HepG2 (cell line): ENCODE results near the gene NUDT9. TPM values are rescaled to one million over a fixed set of nuclear protein-coding genes. Genes with fewer than 3 reads are reported as not detected.
A peak's percentile ranks its signal among the peaks of the same experiment; 100 is the strongest.

Experiments
- ATAC-seq: fragments of 200-7000 bp; cut with Tn5 transposase; 3 replicates; pipeline ENCODE4 v1.9.1; 2020; ENCODE audit warnings: mild to moderate bottlenecking, moderate library complexity
- BruUV-seq: library from RNA; stranded (reverse); fragments of 400-500 nt; replicated peaks from 2 replicates; lab custom pipeline; 2021; lab: Mats Ljungman, UMichigan
- CTCF ChIA-PET: fragments of 300-600 bp; formaldehyde crosslinking; extraction: SDS; loops from one replicate; lab custom pipeline; 2021; ENCODE audit warnings: low total read pairs, inconsistent platforms, low intra/inter-chr PET ratio; lab: Yijun Ruan, JAX
- POLR2A ChIA-PET: fragments of 350-600 bp; sonication (Branson Sonifier 250); formaldehyde crosslinking; loops from one replicate; lab custom pipeline; 2020; ENCODE audit warnings: antibody characterized with exemption, inconsistent platforms; lab: Yijun Ruan, JAX
- DNase-seq: peaks from one replicate; pipeline ENCODE4 v3.0.0-alpha.2; 2015; ENCODE audit warnings: low spot score
- FAIRE-seq: peaks from 3 replicates; lab custom pipeline; 2011; peaks lifted over from hg19 to GRCh38; lab: Jason Lieb, UNC
- H2AFZ ChIP-seq: one replicate; pipeline ENCODE4 v1.6.1; 2011; ENCODE audit warnings: low read length, inconsistent platforms
- H3K27ac ChIP-seq: fragments of 300-600 bp; 3 replicates; pipeline ENCODE4 v1.8.0; 2011; ENCODE audit warnings: mixed run types, mild to moderate bottlenecking, mixed read lengths, low read length, inconsistent platforms; ENCODE audit not compliant: insufficient read depth; ENCODE audit errors: extremely low read length
- H3K27me3 ChIP-seq, 2 experiments: fragments of 200-600 bp in 1 of 2; 2 replicates in 1 of 2; 3 replicates in 1 of 2; pipeline versions ENCODE4 v1.6.0 to v1.8.0; 2011; ENCODE audit warnings: low read length in 2 of 2, mild to moderate bottlenecking in 2 of 2, moderate library complexity in 2 of 2, inconsistent platforms in 1 of 2; ENCODE audit not compliant: insufficient read depth in 2 of 2, control insufficient read depth in 1 of 2
- H3K36me3 ChIP-seq, 2 experiments: fragments of 200-600 bp in 1 of 2; replicated peaks in 1 of 2; 2 replicates in 1 of 2; 3 replicates in 1 of 2; pipeline versions ENCODE4 v1.5.1 to v1.8.0; 2011; ENCODE audit warnings: low read length in 2 of 2, inconsistent platforms in 1 of 2; ENCODE audit not compliant: insufficient read depth in 2 of 2, control insufficient read depth in 1 of 2
- H3K4me1 ChIP-seq: 2 replicates; pipeline ENCODE4 v1.5.1; 2012; ENCODE audit warnings: low read length, inconsistent platforms; ENCODE audit not compliant: insufficient read depth
- H3K4me2 ChIP-seq: 2 replicates; pipeline ENCODE4 v1.6.0; 2011; ENCODE audit warnings: low read depth, low read length, inconsistent platforms
- H3K4me3 ChIP-seq, 3 experiments: fragments of 200-600 bp in 1 of 3; sonication (generic), shearing (Covaris generic) in 1 of 3; replicated peaks in 1 of 3; 2 replicates each; pipeline ENCODE4 v1.5.1; 2011 to 2016; ENCODE audit warnings: low read length in 3 of 3, inconsistent platforms in 2 of 3, low read depth in 2 of 3, mild to moderate bottlenecking in 2 of 3, control low read depth in 1 of 3, mixed read lengths in 1 of 3; ENCODE audit not compliant: insufficient read depth in 1 of 3
- H3K79me2 ChIP-seq: one replicate; pipeline ENCODE4 v1.6.1; 2011; ENCODE audit warnings: low read length, inconsistent platforms; ENCODE audit not compliant: insufficient read depth
- H3K9ac ChIP-seq: 2 replicates; pipeline ENCODE4 v1.6.0; 2011; ENCODE audit warnings: mild to moderate bottlenecking, low read depth, low read length, inconsistent platforms; ENCODE audit not compliant: insufficient read depth
- H3K9me3 ChIP-seq: 2 replicates; pipeline ENCODE4 v1.5.1; 2012; ENCODE audit warnings: mild to moderate bottlenecking, low read length
- H4K20me1 ChIP-seq: 2 replicates; pipeline ENCODE4 v1.6.0; 2011; ENCODE audit warnings: inconsistent platforms, mild to moderate bottlenecking, low read length, moderate library complexity; ENCODE audit not compliant: insufficient read depth
- CENPX ChIP-seq: sonication (generic); formaldehyde crosslinking; IDR thresholded peaks from 2 replicates; pipeline ENCODE4 v1.9.0; 2021; ENCODE audit warnings: mild to moderate bottlenecking, missing genetic modification reagents, moderate library complexity
- HMG20B ChIP-seq: conservative IDR thresholded peaks from 2 replicates; pipeline ENCODE4 v1.6.1; 2016; ENCODE audit warnings: missing genetic modification reagents, missing compliant biosample characterization
- HOXA5 ChIP-seq: sonication (generic); formaldehyde crosslinking; IDR thresholded peaks from 2 replicates; pipeline ENCODE4 v1.4.0; 2020; ENCODE audit warnings: missing genetic modification reagents
- PHF8 ChIP-seq: sonication (generic); formaldehyde crosslinking; IDR thresholded peaks from 2 replicates; pipeline ENCODE4 v1.5.0; 2020; ENCODE audit warnings: missing genetic modification reagents
- SNAI1 ChIP-seq: sonication (generic); formaldehyde crosslinking; IDR thresholded peaks from 2 replicates; pipeline ENCODE4 v1.5.0; 2020; ENCODE audit warnings: mild to moderate bottlenecking, missing genetic modification reagents, borderline replicate concordance
- SOX13 ChIP-seq, 3 experiments: fragments of 450-650 bp in 1 of 3; sonication (generic) in 1 of 3; formaldehyde crosslinking in 1 of 3; IDR thresholded peaks in 2 of 3; conservative IDR thresholded peaks in 1 of 3; 2 replicates each; pipeline versions ENCODE4 v1.5.0 to v1.6.1; 2016 to 2020; ENCODE audit warnings: antibody characterized with exemption in 1 of 3, mild to moderate bottlenecking in 1 of 3, missing compliant biosample characterization in 1 of 3, missing genetic modification reagents in 1 of 3, moderate library complexity in 1 of 3
- SP2 ChIP-seq: sonication (generic); formaldehyde crosslinking; IDR thresholded peaks from 2 replicates; pipeline ENCODE4 v1.5.1; 2020; ENCODE audit warnings: mild to moderate bottlenecking, missing genetic modification reagents
- SRY ChIP-seq: sonication (generic); formaldehyde crosslinking; IDR thresholded peaks from 2 replicates; pipeline ENCODE4 v1.8.0; 2022; ENCODE audit warnings: mild to moderate bottlenecking, missing genetic modification reagents
- TBX2 ChIP-seq: sonication (generic); formaldehyde crosslinking; IDR thresholded peaks from 2 replicates; pipeline ENCODE4 v1.5.0; 2020; ENCODE audit warnings: missing genetic modification reagents, mild to moderate bottlenecking, borderline replicate concordance
- ZBTB7B ChIP-seq: sonication (generic); formaldehyde crosslinking; IDR thresholded peaks from 2 replicates; pipeline ENCODE4 v1.4.0; 2020; ENCODE audit warnings: missing genetic modification reagents
- ZNF136 ChIP-seq: sonication (generic); formaldehyde crosslinking; IDR thresholded peaks from 2 replicates; pipeline ENCODE4 v1.8.1; 2022; ENCODE audit warnings: low read depth, mild to moderate bottlenecking, moderate library complexity, missing genetic modification reagents
- WGBS: methylation state at CpG from one replicate; pipeline ENCODE4 v1.1.6; 2017; ENCODE audit warnings: low lambda C conversion rate; 5-methylcytosine and 5-hydroxymethylcytosine counted together
- in situ Hi-C: cut with HindIII; loops from 2 replicates; pipeline ENCODE4 v1.10.0; 2017; ENCODE audit warnings: low pct_unique_long_range_greater_than_20kb; ENCODE audit not compliant: extremely low pct_ligation_motif_present
- intact Hi-C: fragments of 100-400 bp; cut with micrococcal nuclease; formaldehyde crosslinking; loops from one replicate; pipeline ENCODE4 v1.10.0; 2022; ENCODE audit not compliant: unreplicated experiment
- polyA plus RNA-seq, 8 experiments: library from polyadenylated mRNA; depleted of rRNA in 3 of 8; stranded (reverse) in 7 of 8; unstranded in 1 of 8; fragments of >200 nt; fragmentation: Illumina TruSeq in 4 of 8; extraction: Trizol in 4 of 8; gene quantifications; 2 replicates each; pipeline versions ENCODE4 v1.2.1 to v1.2.3, GENCODE V29; 2011 to 2016; ENCODE audit warnings: low read depth in 4 of 8, missing spikeins in 1 of 8, mixed read lengths in 1 of 8; ENCODE audit not compliant: insufficient read depth in 1 of 8
- total RNA-seq, 5 experiments: library from RNA; depleted of rRNA; stranded (reverse); fragments of >200 nt; fragmentation: Illumina TruSeq; extraction: Trizol; gene quantifications; 2 replicates each; pipeline ENCODE4 v1.2.3, GENCODE V29; 2016; ENCODE audit warnings: low read depth in 1 of 5
- TF ChIP-seq, protein P1 (sequence below): sonication (generic); formaldehyde crosslinking; IDR thresholded peaks from 2 replicates; pipeline ENCODE4 v1.5.1; 2020; ENCODE audit warnings: mild to moderate bottlenecking, missing genetic modification reagents
- TF ChIP-seq, protein P2 (sequence below): sonication (generic); formaldehyde crosslinking; IDR thresholded peaks from 2 replicates; pipeline ENCODE4 v1.4.0; 2020; ENCODE audit warnings: missing genetic modification reagents, mild to moderate bottlenecking, borderline replicate concordance
- TF ChIP-seq, protein P3 (sequence below): sonication (generic); formaldehyde crosslinking; conservative IDR thresholded peaks from 2 replicates; pipeline ENCODE4 v1.4.0; 2020; ENCODE audit warnings: missing genetic modification reagents
- TF ChIP-seq, protein P4 (sequence below): sonication (generic); formaldehyde crosslinking; IDR thresholded peaks from 2 replicates; pipeline ENCODE4 v1.4.0; 2020; ENCODE audit warnings: missing genetic modification reagents

NUDT9 gene
- total and polyA plus RNA-seq, 2 of the 13 experiments (the other 11 are each of a cell fraction or from before 2014, with no cell fraction given), result 10.4 to 12.3 TPM

DNA sequence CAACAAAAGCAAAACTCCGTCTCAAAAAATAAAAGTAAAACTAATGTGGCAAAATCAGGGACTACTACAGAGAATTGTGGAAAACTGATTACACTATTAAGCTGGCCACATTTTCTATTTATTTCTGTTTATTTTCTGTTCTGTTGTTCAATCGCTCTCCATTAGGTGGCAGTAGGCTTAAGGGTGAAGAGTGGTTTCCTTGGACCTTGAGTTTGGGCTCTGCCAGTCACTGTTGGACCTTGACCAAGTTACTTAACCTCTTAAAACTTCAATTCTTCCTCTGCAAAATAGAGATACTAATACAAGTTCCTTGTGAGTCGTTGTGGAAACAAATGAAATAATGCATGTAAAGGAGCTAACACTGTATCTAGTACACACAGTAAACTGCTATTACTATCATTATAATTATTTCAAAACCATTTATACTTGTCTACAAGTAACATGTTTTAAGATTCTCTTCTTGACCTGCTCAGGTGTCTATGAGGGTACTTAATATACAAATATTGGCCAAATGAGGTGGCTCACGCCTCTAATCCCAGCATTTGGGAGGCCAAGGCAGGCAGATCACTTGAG, 46.6 kb upstream of the NUDT9 start:
- Histone ChIP-seq H3K27me3 (no peaks in the 10 kb centered on the region), H3K9me3 (no peaks in the 10 kb centered on the region), H4K20me1 (peaks cover 18% of the 10 kb centered on the region; the same call in 1 of the 2 replicates), H3K79me2 (peaks cover 8% of the 10 kb centered on the region), H3K27ac (no peak overlapping the region), H3K4me2 (no peak overlapping the region), H3K4me1 (peaks cover 15% of the 10 kb centered on the region), H3K9ac (no peak overlapping the region), H2AFZ (no peak overlapping the region), H3K36me3 (peaks cover 15 to 51% of the 10 kb centered on the region in 2 experiments), H3K4me3 (no peak overlapping the region)
- peak; percentile 61 for DNase-seq
- peak; percentile 87 for FAIRE-seq
- 49% methylated on average over 4 of the region's 4 CpGs for WGBS
- POLR2A ChIA-PET, result interaction anchor here (1.1 to 3.1 kb wide), 3 partner anchors 12 to 47 kb away, joined by 4 to 13 read pairs (median 5); partner anchors contain the start of genes HSD17B11 and NUDT9
- in situ Hi-C loops (loop anchor here (10.0 kb wide), 1 partner anchor 89 kb away; no protein-coding TSS in a partner anchor), intact Hi-C loops (loop anchor here (1.0 to 10.0 kb wide), 3 partner anchors 49 to 89 kb away; partner anchors contain the start of gene NUDT9)
- CTCF ChIA-PET, result interaction anchor here (1.6 to 4.2 kb wide), 2 partner anchors 76 to 89 kb away, joined by 7 to 56 read pairs; no protein-coding TSS in a partner anchor
- peak; percentile 75 for ATAC-seq
- no TSS peak for BruUV-seq
- TF ChIP-seq HMG20B (CRISPR knock-in tag) (no peak), TBX2 (CRISPR knock-in tag) (no peak), HOXA5 (CRISPR knock-in tag) (no peak), SOX13 (IDR thresholded peaks at IDR 0.05) (no peak), SOX13 (CRISPR knock-in tag; conservative IDR thresholded peaks at IDR 0.05 in 1 of 2, IDR thresholded peaks at IDR 0.05 in 1 of 2) (0 out of 4 replicates have a peak, but pooled peaks have one; percentile 16 to 23), ZBTB7B (CRISPR knock-in tag) (no peak), SNAI1 (CRISPR knock-in tag) (no peak), SRY (CRISPR knock-in tag) (no peak), ZNF136 (no peak), PHF8 (no peak), CENPX (no peak), SP2 (CRISPR knock-in tag) (no peak)
- TF ChIP-seq, protein P1, sequence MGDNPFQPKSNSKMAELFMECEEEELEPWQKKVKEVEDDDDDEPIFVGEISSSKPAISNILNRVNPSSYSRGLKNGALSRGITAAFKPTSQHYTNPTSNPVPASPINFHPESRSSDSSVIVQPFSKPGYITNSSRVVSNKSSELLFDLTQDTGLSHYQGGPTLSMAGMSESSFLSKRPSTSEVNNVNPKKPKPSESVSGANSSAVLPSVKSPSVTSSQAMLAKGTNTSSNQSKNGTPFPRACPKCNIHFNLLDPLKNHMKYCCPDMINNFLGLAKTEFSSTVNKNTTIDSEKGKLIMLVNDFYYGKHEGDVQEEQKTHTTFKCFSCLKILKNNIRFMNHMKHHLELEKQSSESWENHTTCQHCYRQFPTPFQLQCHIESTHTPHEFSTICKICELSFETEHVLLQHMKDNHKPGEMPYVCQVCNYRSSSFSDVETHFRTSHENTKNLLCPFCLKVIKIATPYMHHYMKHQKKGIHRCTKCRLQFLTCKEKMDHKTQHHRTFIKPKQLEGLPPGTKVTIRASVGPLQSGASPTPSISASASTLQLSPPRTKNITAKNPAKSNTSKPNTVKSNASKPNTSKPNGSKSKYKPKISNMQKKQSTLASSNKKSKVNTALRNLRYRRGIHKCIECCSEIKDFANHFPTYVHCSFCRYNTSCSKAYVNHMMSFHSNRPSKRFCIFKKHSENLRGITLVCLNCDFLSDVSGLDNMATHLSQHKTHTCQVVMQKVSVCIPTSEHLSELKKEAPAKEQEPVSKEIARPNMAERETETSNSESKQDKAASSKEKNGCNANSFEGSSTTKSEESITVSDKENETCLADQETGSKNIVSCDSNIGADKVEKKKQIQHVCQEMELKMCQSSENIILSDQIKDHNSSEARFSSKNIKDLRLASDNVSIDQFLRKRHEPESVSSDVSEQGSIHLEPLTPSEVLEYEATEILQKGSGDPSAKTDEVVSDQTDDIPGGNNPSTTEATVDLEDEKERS (CRISPR knock-in tag), result no peak
- TF ChIP-seq, protein P2, sequence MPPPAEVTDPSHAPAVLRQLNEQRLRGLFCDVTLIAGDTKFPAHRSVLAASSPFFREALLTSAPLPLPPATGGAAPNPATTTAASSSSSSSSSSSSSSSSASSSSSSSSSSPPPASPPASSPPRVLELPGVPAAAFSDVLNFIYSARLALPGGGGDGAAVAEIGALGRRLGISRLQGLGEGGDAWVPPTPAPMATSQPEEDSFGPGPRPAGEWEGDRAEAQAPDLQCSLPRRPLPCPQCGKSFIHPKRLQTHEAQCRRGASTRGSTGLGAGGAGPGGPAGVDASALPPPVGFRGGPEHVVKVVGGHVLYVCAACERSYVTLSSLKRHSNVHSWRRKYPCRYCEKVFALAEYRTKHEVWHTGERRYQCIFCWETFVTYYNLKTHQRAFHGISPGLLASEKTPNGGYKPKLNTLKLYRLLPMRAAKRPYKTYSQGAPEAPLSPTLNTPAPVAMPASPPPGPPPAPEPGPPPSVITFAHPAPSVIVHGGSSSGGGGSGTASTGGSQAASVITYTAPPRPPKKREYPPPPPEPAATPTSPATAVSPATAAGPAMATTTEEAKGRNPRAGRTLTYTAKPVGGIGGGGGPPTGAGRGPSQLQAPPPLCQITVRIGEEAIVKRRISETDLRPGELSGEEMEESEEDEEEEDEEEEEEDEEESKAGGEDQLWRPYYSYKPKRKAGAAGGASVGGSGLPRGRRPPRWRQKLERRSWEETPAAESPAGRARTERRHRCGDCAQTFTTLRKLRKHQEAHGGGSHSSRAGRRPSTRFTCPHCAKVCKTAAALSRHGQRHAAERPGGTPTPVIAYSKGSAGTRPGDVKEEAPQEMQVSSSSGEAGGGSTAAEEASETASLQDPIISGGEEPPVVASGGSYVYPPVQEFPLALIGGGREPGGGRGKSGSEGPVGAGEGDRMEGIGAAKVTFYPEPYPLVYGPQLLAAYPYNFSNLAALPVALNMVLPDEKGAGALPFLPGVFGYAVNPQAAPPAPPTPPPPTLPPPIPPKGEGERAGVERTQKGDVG (CRISPR knock-in tag), result no peak
- TF ChIP-seq, protein P3, sequence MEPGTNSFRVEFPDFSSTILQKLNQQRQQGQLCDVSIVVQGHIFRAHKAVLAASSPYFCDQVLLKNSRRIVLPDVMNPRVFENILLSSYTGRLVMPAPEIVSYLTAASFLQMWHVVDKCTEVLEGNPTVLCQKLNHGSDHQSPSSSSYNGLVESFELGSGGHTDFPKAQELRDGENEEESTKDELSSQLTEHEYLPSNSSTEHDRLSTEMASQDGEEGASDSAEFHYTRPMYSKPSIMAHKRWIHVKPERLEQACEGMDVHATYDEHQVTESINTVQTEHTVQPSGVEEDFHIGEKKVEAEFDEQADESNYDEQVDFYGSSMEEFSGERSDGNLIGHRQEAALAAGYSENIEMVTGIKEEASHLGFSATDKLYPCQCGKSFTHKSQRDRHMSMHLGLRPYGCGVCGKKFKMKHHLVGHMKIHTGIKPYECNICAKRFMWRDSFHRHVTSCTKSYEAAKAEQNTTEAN (CRISPR knock-in tag), result no peak
- TF ChIP-seq, protein P4, sequence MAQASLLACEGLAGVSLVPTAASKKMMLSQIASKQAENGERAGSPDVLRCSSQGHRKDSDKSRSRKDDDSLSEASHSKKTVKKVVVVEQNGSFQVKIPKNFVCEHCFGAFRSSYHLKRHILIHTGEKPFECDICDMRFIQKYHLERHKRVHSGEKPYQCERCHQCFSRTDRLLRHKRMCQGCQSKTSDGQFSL (CRISPR knock-in tag), result no peak
